AG09309 (cell line): ENCODE data around the gene RBKS.

ENCODE experiments used
- DNase-seq: peaks from one replicate; pipeline ENCODE4 v3.0.0-alpha.2; 2010; ENCODE audit warnings: low read depth
- H3K4me3 ChIP-seq: 2 replicates; pipeline ENCODE4 v1.5.1; 2011; ENCODE audit warnings: mild to moderate bottlenecking, low read depth, low read length, moderate library complexity; ENCODE audit not compliant: control insufficient read depth
- TF ChIP-seq, protein P1 (sequence below): IDR thresholded peaks from 2 replicates; pipeline ENCODE4 v1.5.1; 2011; ENCODE audit warnings: mild to moderate bottlenecking, low read depth, low read length, inconsistent platforms; ENCODE audit not compliant: insufficient read depth, control insufficient read depth; ENCODE audit errors: missing control alignments

RBKS gene

DNA sequence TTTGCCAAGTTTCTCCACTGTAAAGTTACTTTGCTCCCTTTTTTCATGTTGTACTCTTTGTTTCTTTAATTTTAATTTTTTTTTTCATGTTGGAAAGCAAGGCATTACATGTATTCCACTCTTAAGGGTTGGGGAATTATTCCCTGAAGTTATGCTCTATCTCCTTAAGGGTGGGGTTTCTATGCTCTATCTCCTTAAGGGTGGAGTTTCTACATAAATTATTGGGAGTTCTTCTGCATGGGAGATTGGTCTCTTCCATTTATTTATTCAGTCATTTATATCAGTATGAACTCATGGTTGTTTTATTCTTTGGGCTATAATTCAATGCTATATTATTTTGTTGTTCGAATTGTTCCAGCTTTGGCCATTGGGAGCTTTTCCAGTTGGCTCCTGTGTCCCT lies 107.5 kb downstream of the RBKS start:
- DNase-seq: no peak
- TF ChIP-seq, protein P1, sequence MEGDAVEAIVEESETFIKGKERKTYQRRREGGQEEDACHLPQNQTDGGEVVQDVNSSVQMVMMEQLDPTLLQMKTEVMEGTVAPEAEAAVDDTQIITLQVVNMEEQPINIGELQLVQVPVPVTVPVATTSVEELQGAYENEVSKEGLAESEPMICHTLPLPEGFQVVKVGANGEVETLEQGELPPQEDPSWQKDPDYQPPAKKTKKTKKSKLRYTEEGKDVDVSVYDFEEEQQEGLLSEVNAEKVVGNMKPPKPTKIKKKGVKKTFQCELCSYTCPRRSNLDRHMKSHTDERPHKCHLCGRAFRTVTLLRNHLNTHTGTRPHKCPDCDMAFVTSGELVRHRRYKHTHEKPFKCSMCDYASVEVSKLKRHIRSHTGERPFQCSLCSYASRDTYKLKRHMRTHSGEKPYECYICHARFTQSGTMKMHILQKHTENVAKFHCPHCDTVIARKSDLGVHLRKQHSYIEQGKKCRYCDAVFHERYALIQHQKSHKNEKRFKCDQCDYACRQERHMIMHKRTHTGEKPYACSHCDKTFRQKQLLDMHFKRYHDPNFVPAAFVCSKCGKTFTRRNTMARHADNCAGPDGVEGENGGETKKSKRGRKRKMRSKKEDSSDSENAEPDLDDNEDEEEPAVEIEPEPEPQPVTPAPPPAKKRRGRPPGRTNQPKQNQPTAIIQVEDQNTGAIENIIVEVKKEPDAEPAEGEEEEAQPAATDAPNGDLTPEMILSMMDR: no peak
- H3K4me3 ChIP-seq: no peak overlapping the region

DNA sequence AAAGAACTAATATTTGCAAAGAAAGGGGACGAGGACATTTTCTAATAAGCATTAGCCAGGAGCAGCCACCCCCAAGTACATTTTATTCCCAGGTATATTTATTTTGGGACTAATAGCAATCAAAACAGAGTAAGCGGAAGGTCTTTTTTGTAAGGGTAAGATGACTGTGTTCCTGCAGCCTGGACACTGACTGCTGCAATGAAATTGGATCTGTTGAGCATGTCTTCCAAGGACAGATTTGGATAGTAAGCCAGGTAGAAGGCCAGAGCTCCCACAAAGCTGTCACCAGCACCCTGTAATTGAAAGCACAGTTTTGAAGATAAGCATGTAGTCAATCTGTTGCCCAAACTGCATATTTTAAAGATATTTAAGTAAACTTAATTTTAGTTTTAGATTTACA lies 108.7 kb downstream of the RBKS start:
- TF ChIP-seq, protein P1: no peak
- no peak overlapping the region for H3K4me3 ChIP-seq
- DNase-seq: no peak

DNA sequence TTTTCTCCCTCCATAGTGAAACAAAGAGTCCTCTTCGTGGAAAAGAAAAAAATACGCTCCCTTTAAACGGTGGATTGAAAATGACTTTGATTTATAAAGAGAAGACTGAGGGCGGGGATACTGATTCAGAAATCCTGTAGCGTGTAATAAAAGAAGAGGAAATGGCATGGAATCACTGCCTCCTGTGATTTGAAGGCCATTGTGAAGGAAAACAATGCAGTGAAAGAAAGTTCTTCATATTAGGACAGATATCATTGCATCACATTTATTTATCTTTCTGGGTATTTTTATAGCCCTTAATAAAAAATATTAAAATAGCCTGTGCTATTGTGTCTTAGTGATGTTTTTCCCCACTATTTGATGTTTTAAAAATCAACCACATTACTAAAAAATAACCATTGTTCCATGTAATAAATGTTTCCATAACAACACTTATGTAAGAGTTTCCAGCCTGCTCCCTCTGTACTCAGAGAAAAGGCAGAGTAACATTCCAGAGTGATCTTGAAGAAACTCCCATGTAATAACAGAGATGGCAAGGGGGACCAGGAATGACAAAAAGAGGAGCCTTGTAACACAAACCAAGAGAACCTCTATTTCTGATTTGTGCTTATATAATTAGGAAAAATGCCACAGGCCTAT lies 110.7 kb downstream of the RBKS start:
- TF ChIP-seq, protein P1: no peak
- H3K4me3 ChIP-seq: no peak overlapping the region
- no peak for DNase-seq

DNA sequence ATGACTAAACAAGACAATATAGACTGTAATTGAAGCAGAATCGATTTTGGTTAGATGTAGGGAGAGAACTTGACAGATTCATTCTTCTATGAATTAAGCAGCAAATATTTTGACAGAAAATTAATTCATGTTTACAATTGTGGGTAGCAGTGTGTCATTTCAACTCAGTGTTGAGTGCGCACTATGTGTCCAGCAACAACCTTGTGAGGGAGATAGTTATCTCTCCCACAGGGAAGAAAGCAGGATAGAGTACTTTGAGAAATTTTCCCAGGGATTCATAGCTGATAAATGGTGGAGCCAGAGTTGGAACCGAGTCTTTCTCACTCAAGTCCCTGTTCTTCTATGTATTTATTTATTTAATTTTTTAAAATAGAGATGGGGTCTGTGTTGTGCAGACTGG lies 113.5 kb downstream of the RBKS start:
- no peak overlapping the region for H3K4me3 ChIP-seq
- TF ChIP-seq, protein P1: no peak
- DNase-seq: no peak

DNA sequence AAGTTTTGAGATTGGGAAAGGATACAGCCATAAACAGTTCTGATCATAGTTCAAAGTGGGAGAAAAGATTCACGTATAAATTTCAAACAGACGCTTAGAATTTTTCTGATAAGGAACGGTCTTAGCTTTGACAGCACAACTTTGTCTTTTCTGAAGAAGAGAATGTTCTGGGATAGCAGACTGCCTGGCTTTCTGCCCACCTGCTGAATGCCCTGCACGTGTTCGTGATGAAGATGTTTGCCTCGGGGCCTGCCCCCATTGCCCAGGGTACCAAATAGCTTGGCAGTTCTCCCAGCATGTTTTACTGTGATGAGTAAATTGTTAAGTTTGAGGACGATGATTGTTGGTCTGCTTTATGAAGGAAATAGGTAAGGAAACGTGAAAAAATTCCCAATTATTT lies 114.1 kb downstream of the RBKS start:
- TF ChIP-seq, protein P1: no peak
- H3K4me3 ChIP-seq: no peak overlapping the region
- DNase-seq: no peak

DNA sequence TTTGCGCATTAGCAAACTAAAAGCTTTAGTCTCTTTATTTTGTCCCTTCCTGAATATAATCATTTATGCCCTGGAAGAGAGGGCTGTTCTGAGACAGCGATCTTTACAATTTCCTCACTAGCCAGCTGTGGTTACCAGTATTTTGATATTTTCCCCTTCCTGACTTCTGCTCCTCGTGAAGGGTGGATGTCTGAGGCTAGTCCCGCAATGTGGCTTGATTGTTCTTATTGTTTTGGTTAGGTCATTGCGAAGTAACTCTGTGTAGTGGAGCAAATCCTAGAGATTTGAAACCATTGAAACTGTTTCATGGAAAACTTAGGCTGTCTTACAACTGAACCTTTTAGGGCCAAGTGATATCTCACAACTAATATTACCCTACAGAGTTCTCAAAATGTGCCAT lies 116.2 kb downstream of the RBKS start:
- DNase-seq: no peak
- no peak overlapping the region for H3K4me3 ChIP-seq
- TF ChIP-seq, protein P1: no peak
